Suprapubic skin (tissue), 4 donors: Measurements from ENCODE around the gene GAB1. TPM values are rescaled to one million over a fixed set of nuclear protein-coding genes. Genes with fewer than 3 reads are reported as not detected.
A peak's percentile ranks its signal among the peaks of the same experiment; 100 is the strongest.

Experiments used
- DNase-seq, 2 donors: peaks; one replicate each; pipeline ENCODE4 v3.0.0-alpha.2; 2019; ENCODE audit warnings: low spot score in 2 of 2
- H3K27ac ChIP-seq: fragments of 200-600 bp; sonication (generic); one replicate; pipeline ENCODE4 v1.5.1; 2019
- H3K27me3 ChIP-seq: fragments of 200-600 bp; sonication (generic); one replicate; pipeline ENCODE4 v1.5.1; 2019
- H3K36me3 ChIP-seq: fragments of 200-600 bp; sonication (generic); one replicate; pipeline ENCODE4 v1.5.1; 2019
- H3K4me1 ChIP-seq: fragments of 200-600 bp; sonication (generic); one replicate; pipeline ENCODE4 v1.5.1; 2019
- H3K4me3 ChIP-seq: fragments of 200-600 bp; sonication (generic); one replicate; pipeline ENCODE4 v1.5.1; 2019; ENCODE audit warnings: mild to moderate bottlenecking
- H3K9me3 ChIP-seq: fragments of 200-600 bp; sonication (generic); one replicate; pipeline ENCODE4 v1.5.1; 2019
- CTCF ChIP-seq, 2 donors: fragments of 200-600 bp in 1 of 2; fragments of 450-650 bp in 1 of 2; sonication (generic) in 1 of 2; IDR thresholded peaks; one replicate each; pipeline ENCODE4 v1.5.1; 2016 to 2019; ENCODE audit warnings: antibody characterized with exemption in 2 of 2, mild to moderate bottlenecking in 1 of 2, moderate library complexity in 1 of 2
- EP300 ChIP-seq: sonication (generic); formaldehyde crosslinking; IDR thresholded peaks from one replicate; pipeline ENCODE4 v1.6.1; 2017; ENCODE audit warnings: antibody characterized with exemption
- POLR2A ChIP-seq, 2 donors: fragments of 450-650 bp; IDR thresholded peaks; one replicate each; pipeline ENCODE4 v1.6.1; 2017; ENCODE audit warnings: antibody characterized with exemption in 2 of 2, mild to moderate bottlenecking in 2 of 2, moderate library complexity in 2 of 2
- POLR2AphosphoS5 ChIP-seq, 3 donors: sonication (generic); formaldehyde crosslinking; IDR thresholded peaks; one replicate each; pipeline ENCODE4 v1.6.1; 2017; ENCODE audit warnings: antibody characterized with exemption in 3 of 3
- WGBS: methylation state at CpG from one replicate; pipeline ENCODE4 v1.1.5; 2018; 5-methylcytosine and 5-hydroxymethylcytosine counted together
- total RNA-seq, 4 donors: library from RNA; depleted of rRNA; stranded (reverse); fragments of >200 nt; gene quantifications; one replicate each; pipeline ENCODE4 v1.1.0, GENCODE V29; 2016

Gene GAB1
- total RNA-seq, 4 donors from 2014 or later, result 39.5 to 64.5 (median 46.4) TPM

- Histone ChIP-seq H3K27ac (no peak overlapping the region), H3K9me3 (no peaks in the 10 kb centered on the region), H3K4me1 (peaks cover 3% of the 10 kb centered on the region), H3K27me3 (no peaks in the 10 kb centered on the region), H3K4me3 (no peak overlapping the region), H3K36me3 (peaks cover 9% of the 10 kb centered on the region)
- no peak for TF ChIP-seq CTCF (IDR thresholded peaks at IDR 0.05)
- TF ChIP-seq POLR2AphosphoS5 (IDR thresholded peaks at IDR 0.05), result no peak
- TF ChIP-seq POLR2A (IDR thresholded peaks at IDR 0.05), result no peak
- no peak for TF ChIP-seq EP300
- no peak for DNase-seq
- WGBS, result 89% methylated on average over 2 of the region's 2 CpGs
Observed at GRCh38 chr4:143477487-143477886, 140.8 kb downstream of the GAB1 start.

- Histone ChIP-seq H3K9me3 (no peaks in the 10 kb centered on the region), H3K27ac (no peak overlapping the region), H3K27me3 (no peaks in the 10 kb centered on the region), H3K36me3 (peaks cover 5% of the 10 kb centered on the region), H3K4me3 (no peak overlapping the region), H3K4me1 (peaks cover 5% of the 10 kb centered on the region)
- TF ChIP-seq POLR2AphosphoS5 (IDR thresholded peaks at IDR 0.05), result no peak
- no peak for TF ChIP-seq EP300
- TF ChIP-seq CTCF (IDR thresholded peaks at IDR 0.05), result no peak
- TF ChIP-seq POLR2A (IDR thresholded peaks at IDR 0.05), result no peak
- DNase-seq, result no peak
- 41% methylated on average over 3 of the region's 3 CpGs for WGBS
Observed at GRCh38 chr4:143481361-143481760, 144.7 kb downstream of the GAB1 start.

GRCh38 chr4:143482840-143483239 is 146.2 kb downstream of the GAB1 start:
- H3K36me3 ChIP-seq, result no peaks in the 10 kb centered on the region
- peaks cover 5% of the 10 kb centered on the region for H3K4me1 ChIP-seq
- H3K27me3 ChIP-seq, result no peaks in the 10 kb centered on the region
- WGBS, result 3% methylated on average over 1 of the region's 1 CpG
- H3K27ac ChIP-seq, result no peak overlapping the region
- no peak for DNase-seq
- no peaks in the 10 kb centered on the region for H3K9me3 ChIP-seq
- no peak overlapping the region for H3K4me3 ChIP-seq
- TF ChIP-seq CTCF (IDR thresholded peaks at IDR 0.05) (peak; percentile 37 to 53), POLR2AphosphoS5 (IDR thresholded peaks at IDR 0.05) (no peak)

GRCh38 chr4:143486314-143486713 is 149.6 kb downstream of the GAB1 start:
- no peak for DNase-seq
- H3K36me3 ChIP-seq, result no peaks in the 10 kb centered on the region
- H3K4me1 ChIP-seq, result peaks cover 5% of the 10 kb centered on the region
- TF ChIP-seq POLR2A (IDR thresholded peaks at IDR 0.05), result no peak
- no peak for TF ChIP-seq POLR2AphosphoS5 (IDR thresholded peaks at IDR 0.05)
- TF ChIP-seq CTCF (IDR thresholded peaks at IDR 0.05), result no peak
- TF ChIP-seq EP300, result no peak
- no peak overlapping the region for H3K4me3 ChIP-seq
- 92% methylated on average over 1 of the region's 1 CpG for WGBS
- H3K9me3 ChIP-seq, result no peaks in the 10 kb centered on the region
- no peaks in the 10 kb centered on the region for H3K27me3 ChIP-seq
- H3K27ac ChIP-seq, result no peak overlapping the region

GRCh38 chr4:143488687-143489086 is 152.0 kb downstream of the GAB1 start:
- no peak for DNase-seq
- Histone ChIP-seq H3K4me3 (no peak overlapping the region), H3K27me3 (no peaks in the 10 kb centered on the region), H3K36me3 (no peaks in the 10 kb centered on the region), H3K9me3 (no peaks in the 10 kb centered on the region), H3K4me1 (no peaks in the 10 kb centered on the region), H3K27ac (no peak overlapping the region)
- 88% methylated on average over 3 of the region's 3 CpGs for WGBS
- TF ChIP-seq CTCF (IDR thresholded peaks at IDR 0.05) (no peak), EP300 (no peak), POLR2A (IDR thresholded peaks at IDR 0.05) (no peak), POLR2AphosphoS5 (IDR thresholded peaks at IDR 0.05) (no peak)
